Left kidney (tissue), 2 donors: ENCODE data around the gene VEZF1. TPM values are rescaled to one million over a fixed set of nuclear protein-coding genes. Genes with fewer than 3 reads are reported as not detected.
A peak's percentile ranks its signal among the peaks of the same experiment; 100 is the strongest.

ENCODE experiments used
- DNase-seq: peaks from one replicate; pipeline ENCODE4 v3.0.0-alpha.2; 2013
- polyA plus RNA-seq: library from polyadenylated mRNA; unstranded; fragments of 120-200 nt; gene quantifications from one replicate; pipeline ENCODE4 v1.2.1, GENCODE V29; 2013; ENCODE audit not compliant: insufficient read length

VEZF1 gene
- polyA plus RNA-seq, 1 donor = 115 TPM

DNA sequence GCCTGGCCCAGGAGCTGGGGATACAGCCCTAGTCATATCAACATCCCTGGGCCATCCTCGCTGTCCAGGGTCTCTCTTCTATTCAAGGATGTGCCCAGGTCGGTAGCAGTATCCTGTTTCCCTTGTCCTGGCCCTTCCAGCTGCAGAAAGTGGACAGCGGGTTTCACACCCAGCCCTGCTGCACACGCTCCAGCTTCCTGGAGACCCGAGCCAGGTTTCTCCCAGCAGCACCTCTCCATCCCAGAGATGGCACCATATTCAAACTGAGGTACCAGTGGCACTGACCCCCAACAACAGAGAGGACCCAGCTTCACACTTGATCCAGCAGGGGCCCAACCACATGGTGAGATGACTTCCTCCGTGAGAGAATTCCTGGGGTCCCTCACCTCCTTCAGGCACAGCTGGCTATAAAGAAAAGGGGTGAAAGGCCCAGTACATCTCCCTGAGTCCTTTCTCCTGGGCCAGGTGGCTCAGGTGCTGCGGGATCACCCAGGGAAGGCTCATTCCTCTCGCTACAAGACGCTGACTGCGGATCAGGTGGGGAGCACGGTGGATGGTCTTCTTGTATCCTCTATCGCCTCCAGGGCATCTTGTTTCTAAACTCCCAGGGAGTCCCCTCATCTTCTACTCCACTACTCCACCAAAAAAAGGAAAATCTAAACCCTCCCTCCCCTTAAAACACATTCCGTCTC is 34.2 kb downstream of the VEZF1 start:
- DNase-seq = no peak

DNA sequence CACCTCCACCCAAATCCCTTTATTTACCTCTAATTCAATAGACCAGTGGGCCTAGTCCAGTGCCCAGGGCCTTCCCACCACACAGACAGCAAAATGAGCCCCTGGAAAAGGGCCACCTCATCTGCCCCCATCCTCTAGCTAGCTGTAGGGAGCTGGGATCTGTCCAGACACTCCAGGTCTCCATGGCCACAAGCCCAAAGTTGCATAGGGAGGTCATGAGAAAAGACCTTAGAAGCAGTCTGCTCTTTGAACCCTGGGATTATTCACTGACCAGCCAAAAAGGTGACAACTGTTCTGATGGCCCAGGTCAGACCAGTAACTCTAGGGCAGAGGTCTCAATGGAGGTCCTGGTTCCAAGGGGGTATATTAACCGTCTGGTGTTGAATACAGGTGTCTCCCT is 34.8 kb downstream of the VEZF1 start:
- DNase-seq = no peak

DNA sequence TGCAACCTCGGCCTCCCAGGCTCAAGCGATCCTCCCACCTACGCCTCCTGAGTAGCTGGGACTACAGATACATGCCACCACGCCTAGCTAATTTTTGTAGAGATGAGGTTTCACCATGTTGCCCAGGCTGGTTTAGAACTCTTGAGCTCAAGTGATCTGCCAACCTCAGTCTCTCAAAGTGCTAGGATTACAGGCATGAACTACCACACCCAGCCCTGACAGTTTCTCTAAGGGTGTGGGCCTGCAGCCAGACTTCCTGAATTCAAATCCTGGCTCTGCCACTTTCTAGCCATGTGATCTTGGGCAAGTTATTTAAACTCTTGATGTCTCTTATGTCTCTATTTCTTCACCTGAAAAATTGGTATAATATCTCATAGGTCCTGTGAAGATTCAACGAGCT is 38.4 kb downstream of the VEZF1 start:
- DNase-seq = no peak

DNA sequence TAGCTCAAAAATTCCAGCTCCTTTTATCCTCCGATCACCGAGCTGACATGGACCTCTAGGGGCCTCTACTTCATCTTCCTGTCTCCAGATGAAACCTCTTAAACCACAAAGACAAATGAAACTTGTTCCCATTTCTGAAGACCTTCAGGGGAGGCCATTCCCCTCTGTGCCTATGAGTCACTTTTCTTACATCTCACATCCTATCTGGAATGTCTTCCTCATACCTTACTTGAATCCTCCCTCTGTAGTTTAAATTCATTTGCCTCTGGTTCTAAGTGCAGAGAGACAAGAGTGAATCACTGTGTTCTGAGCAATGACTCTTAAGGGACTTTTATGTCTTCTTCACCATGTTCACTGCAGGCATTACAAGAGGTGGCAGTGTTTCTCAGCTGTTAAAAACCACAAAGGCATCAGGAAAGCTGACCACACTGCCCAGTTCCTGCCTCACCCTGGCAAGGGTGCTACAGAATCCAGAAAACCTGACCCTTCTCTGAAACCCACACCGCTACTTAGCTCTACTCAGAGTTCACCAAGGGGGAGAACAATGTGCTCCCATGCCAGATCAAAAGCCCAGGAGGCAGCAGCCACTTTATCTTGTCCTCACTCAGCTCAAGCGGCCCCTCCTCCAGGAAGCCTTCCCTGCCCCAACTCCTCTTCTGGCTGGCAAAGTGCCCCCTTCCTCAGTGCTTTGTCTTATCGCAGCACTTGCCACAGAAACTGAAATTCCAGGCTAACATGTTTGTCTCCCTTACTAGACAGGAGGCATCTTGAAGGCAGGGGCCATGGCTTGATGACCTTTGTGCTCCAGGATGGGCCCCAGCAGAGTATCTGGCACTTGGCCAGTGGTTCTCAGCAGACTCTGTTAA is 39.3 kb downstream of the VEZF1 start:
- DNase-seq = no peak

DNA sequence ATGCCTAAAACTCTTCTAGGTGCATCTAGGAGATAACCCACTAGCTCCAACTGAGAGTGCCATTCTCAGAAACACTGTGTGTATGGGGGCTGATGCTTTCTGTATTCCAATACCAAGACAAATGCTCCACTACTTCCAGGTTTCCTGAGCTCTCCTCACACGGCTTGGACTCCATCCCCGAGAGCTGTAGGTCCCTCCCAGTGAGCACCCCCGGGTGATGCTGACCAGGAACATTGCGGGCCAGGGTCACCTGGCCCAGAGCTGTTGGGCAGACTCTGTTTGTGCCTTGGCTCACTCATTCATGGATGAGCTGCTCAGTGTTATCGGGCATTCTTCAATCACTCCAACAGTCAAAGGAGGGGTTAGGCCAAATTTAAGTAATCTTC is 39.9 kb downstream of the VEZF1 start:
- no peak for DNase-seq

DNA sequence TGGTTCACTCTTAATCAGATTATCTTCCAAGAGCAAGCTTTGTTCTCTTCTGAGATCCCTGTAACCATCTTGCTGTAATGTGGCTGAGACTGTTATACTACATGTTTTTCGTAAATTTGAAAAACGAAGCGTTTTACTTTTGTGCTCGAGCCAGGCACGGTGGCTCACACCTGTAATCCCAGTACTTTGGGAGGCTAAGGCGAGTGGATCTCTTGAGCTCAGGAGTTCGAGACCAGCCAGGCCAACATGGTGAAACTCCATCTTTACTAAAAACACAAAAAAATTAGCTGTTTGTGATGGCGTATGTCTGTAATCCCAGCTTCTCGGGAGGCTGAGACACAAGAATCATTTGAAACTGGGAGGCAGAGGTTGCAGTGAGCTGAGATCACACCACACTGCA is 40.7 kb downstream of the VEZF1 start:
- no peak for DNase-seq

DNA sequence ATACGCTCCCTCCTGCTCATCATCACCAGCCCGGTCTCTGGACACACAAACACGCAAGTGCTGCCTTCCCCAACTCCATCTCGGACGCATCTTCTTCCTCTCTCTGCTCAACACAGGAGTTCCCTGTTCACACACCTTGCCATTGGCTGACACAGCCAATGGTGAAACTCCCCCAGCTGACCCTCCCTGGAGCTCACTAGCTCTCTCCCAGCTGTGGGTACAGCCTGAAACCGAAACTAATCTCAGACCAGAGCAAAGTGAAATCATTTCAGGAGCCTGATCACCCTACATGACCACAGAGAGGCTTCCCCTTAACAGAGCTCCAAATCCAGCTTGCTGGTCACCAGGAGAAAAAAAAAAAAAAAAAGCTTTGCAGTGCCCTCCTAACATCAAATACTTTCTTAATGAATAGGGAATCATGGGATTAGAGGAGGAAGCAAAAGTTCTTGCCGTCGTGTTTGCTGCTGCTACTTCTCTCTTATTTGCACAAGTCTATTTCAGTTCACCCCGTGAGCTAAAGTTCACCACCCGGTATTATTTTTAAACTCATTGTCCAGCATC is 41.2 kb downstream of the VEZF1 start:
- DNase-seq = peak; percentile 69

DNA sequence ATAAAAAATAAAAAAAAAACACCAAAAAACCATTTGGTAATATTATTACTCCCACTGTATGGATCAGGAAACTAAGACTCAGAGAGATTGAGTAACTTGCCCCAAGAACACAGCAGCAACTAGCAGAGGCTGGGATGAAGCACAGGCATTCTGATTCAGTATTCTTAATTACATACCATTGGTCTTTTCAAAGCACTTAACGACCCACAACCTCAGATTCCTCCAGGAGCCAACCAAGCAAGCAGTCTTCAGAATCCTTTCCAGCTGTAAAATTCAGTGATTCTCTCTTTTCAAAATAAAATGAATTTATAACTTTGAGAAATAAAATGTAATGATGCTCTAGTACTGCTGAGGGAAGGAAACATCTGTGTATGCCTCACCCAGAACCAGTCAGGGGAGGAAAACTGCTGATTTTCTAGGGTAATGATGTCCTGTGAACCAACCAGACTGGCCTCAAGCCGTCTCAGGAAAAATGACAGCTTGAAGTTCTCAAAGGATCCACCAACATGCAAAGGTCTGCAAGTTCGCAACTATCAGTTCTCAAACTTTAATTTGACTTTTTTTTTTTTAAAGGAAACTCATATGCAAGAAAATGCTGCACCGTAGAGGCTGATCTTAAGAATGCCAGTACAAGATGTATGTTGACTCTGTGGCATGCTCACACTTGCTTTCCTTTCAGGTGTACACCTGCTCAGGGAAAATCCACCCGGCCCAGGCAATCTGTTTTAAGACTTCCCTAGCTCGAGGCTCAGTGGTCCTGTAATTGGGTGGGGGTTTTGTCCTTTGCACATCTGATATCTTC is 41.9 kb downstream of the VEZF1 start:
- no peak for DNase-seq

DNA sequence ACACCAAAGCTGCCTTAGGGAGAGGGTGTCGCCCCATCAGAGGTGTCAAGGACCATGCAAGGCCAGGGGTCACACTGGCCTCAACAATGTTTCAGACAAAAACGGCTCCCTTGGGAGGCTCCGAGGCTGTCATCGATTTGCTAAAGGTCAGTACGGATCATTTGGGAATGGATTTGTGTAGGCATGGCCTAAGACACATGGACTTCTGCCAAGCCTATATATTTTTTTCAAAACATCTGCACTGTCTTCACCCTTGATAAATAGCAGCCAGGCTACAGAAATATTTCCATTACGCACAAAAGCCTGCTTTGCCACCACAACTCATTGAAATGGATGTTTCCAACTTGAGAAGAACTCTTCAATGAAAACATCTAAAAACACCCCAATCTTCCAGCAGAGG is 43.1 kb downstream of the VEZF1 start:
- DNase-seq = no peak

DNA sequence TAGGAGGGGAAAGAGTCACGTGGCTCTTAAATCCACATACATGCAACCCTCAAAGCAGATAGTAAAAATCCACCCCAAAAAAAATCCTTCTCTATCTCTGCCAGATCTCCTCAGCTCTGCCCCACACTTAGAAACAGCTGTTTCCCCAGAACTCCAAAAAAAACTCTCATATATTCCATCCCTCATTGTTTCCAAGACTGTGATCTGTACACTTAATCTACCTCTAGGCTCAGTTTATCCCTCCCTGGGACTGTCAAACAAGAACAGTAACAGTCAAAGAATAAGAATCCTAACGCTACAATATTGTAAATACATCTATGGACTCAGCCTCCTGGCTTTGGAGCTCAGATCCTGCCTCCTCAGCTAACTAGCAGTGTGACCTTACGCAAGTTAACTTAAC is 44.4 kb downstream of the VEZF1 start:
- DNase-seq = no peak

DNA sequence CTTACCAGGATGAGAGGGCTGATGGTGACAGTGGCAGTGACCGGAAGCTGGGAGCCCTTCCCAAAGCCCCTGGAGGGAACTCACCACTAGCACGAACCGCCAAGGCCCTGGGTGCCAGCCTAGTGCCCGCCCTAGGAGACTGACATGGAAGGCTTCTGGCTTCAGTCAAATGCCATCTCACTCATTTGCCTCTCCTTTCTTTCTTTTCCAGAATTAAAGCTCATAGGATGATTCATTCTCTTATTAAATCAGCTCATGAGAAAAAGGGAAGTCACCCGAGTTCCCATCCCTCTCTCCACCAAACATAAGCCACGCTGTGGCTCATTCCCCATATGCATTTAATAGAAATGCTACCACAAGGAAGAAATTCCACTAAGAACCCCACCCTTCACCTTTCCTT is 44.9 kb downstream of the VEZF1 start:
- DNase-seq = no peak

DNA sequence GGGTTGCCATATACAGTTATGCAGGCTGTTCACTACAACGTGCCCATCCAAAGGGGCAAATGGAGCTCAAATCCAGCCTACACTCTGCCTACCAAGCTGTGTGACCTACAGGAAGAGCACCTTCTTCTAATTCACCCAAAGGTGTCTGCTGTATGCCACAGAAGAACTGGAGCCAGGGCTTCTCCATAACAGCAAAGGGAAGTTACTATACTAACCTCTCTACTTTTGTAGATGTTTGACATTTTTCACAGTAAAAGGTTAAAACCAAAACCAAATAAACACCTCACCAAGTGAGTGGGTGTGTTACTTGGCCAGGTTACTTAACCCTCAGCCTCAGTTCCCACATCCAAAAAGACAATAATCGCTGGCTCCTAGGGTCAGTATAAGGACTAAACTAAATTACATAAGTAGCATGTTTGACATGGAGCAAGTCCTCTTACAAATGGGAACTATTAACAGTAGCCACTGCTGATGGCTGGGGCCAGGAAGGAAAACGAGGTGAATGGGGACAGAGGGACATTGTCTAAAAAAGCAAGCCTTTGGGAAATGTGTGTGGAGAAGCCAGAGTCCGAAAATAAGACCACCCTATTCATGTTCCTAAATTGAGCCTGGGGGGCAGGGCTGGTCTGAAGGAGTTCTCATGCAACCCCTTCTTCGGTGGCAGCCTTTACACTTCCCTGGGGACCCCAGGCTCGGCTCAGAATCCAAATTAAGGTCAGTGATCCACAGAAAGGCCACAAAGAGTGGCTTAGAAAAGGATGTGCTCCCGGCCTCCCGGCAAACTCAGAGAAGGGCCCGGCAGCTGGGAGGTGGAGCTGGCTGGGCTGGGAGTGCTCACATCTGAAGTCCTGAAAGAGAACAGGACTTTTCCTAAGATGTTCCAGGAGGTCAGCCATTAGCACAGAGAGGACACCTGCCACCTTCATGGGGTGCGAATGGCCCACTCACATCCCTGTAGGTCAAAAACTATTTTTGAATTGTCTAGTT is 46.4 kb downstream of the VEZF1 start:
- DNase-seq = no peak

DNA sequence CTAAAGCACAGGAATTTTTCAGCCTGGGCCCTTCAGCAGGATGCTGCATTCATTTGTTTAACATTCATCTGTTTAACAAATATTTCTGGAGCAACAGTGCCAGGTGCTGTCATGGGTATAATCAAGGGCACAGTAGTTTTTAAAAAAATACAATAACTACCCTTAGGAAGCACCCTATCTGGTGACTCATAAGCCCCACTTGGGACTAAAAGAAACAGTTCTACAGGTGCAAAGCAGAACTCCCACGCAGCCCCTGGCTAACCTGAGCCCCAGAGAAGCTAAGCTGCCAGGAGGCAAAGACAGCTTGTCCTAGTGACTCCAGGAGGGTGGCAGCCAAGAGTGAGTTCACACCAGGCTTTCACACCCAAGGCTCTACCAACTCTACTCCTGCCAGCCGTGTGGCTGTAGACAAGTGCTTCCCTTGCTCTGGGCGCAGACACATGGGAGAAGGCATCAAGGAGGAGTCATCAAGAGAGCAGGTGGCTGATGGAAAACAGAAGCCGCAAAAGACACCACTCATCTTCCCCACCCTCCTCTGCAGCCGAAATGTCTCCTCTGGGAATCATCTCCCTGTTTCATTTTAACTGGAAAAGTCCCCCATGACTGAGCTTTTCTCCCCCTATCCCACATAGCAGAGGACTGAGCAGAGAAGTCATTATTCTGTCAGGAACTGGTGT is 47.3 kb downstream of the VEZF1 start:
- DNase-seq = no peak

DNA sequence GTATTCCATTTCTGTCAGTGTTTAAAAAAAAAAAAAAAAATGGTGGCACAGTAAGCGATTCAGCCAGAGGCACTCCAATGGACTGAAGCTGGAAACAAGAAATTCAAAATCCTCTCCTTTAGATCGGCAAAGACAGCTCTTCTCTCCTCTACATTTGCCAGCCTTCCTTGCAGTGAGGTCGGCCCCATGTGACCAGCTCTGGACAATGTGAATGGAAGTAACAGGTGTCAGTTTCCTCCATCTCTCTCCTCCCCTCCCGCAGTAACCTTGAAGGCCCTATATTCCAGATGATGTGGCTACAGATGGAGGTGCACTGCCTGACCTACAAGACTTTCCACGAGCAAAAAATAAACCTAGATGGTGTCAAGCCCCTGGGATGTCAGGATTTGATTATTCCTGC is 47.8 kb downstream of the VEZF1 start:
- DNase-seq = no peak

DNA sequence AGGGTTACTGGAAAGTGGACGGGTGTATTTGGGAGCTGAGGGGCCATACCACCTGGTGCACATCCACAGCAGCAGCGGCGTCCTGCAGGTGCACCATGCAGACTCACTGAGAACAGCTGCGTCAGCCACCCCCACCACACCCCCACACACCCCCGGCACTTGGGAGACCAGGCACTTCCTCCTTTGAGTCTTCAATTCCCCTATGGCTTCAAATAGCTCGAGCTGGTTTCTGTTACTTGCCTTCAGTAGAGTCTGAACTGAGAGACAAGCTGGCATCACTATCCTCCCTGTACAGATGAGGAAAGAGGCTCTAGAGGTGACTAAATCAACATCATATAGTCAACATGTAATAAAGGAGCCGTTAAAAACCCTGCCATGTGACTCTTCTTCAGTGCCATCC is 48.3 kb downstream of the VEZF1 start:
- DNase-seq = no peak

DNA sequence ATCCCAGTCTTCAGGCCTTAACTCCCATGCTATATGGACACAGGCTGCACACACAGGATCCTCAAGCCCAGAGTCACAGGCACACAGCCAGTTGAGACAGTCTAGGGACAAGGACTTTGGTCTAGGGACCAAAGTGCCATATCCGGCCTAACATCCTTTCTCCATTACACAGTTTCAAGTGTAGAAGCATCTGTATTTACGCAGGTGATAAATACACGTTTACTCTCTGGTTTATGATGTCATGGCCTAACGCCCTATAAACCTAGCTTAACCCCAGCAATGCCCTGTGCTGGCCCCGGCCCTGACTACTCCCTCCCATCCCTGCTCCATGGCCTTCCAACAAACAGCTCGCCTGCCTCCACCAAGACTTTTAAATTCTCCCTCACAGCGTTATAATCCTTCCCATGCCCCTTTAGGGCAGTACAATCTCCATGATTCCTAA is 50.0 kb downstream of the VEZF1 start:
- DNase-seq = no peak

DNA sequence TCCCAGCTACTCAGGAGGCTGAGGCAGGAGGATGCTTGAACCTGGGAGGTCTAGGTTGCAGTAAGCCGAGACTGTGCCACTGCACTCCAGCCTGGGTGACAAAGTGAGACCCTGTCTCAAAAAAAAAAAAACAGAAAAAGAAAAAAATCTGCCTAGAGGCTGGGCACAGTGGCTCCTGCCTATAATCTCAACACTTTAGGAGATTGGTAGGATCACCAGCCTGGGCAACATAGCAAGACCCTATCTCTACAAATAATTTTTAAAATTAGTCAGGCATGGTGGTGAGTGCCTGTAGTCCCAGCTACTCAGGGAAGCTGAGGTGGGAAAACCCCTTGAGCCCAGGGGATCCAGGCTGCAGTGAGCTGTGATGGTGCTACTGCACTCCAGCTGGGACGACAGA is 50.6 kb downstream of the VEZF1 start:
- DNase-seq = no peak

DNA sequence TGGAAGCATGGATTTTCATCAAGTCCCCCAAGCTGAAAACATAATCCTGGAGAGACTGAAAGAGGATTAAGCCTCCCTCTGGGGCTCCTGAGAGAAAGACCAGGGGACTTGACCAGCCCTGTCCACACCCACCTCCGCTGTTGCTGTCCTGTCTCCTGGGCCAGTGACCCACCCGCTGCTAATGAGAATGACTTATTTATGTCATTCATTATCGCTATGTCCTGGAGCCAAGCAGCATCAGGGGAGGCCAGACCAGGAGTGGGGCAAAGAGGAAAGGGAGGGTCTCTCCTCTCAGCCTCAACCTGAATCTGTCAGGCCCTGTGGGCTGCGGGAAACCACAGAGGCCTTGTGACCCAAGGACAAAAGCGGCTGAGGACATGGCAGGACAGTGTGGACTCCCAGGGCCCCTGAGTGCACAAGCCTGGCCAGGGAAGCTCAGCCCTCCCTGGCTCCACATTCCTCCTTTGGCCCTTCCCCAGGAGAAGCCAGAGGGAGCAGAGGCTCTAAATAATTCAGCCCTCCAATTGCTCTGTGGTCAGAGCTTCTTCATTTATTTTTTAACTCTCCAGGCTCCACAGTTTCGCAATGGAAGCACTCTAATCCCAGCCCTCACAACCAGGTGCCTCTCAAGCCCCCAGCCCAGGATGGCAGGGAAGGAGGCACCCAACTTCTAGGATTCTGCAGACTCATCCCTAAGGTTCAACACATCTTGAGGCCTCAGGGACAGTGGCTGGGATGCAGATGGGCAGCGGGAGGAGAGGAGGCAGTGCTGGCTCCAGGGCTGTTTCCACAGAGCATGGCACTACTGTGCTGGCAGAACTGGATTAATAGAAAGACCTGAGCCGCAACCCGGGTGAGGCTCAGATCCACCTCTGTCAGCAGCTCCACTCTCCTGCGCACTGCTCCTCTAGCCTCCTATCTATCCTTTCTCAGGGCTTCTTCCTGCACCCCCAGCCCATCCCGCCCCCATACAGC is 51.9 kb downstream of the VEZF1 start:
- no peak for DNase-seq

DNA sequence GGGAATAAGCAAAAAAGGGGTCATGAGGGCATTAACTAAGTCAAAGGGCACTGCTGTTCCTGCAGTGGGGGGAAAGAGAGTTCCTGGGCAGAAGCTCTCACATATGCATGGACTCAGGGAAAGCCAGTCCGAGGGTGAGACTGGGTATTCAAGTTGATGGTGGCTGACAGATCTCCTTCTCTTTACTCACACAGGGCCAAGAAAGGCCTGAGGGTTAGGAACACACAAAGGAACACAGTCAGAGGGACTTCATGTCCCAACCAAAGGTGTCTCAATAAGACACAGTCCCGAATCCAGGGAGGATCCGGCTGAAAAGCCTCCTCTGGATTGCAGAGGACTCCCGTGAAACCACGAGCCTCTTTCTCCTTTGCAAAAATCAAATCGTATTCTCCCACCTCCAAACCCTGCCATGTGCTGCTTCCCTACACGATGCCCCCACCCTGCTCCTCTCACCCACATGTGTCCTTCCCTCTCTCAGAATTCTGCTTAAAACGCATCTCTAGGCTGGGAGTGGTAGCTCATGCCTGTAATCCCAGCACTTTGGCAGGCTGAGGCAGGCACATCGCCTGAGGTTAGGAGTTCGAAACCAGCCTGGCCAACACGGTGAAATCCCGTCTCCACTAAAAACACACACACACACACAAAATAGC is 56.4 kb downstream of the VEZF1 start:
- no peak for DNase-seq
